NCI-H2227 (cell line): ENCODE data around the gene KLK13.

Source experiments
- DNase-seq: peaks from one replicate; lab custom pipeline; 2025; ENCODE audit not compliant: unreplicated experiment; lab: John Stamatoyannopoulos, UW

KLK13 gene

GRCh38 chr19:51064534-51065220, at the start of gene KLK13:
Gene KLK13 (minus strand): TSS chr19:51065092. CDS start chr19:51065067, 25 bp downstream.
- DNase-seq, result no peak

GRCh38 chr19:51114087-51114729, 49.3 kb upstream of the KLK13 start:
- DNase-seq, result no peak

- no peak for DNase-seq
Observed at GRCh38 chr19:51111606-51112005, 46.7 kb upstream of the KLK13 start.

- no peak for DNase-seq
Observed at GRCh38 chr19:51110666-51110971, 45.7 kb upstream of the KLK13 start.

- peak; percentile 84 for DNase-seq
Observed at GRCh38 chr19:51108805-51109146, 43.9 kb upstream of the KLK13 start.

- DNase-seq, result peak; percentile 97
Observed at GRCh38 chr19:51108066-51108804, 43.3 kb upstream of the KLK13 start, which contains the start of gene CTU1. Gene CTU1 (minus strand): TSS chr19:51108409. CDS start chr19:51104569, 3,840 bp downstream.

- DNase-seq, result no peak
Observed at GRCh38 chr19:51107406-51108065, 42.6 kb upstream of the KLK13 start.

- no peak for DNase-seq
Observed at GRCh38 chr19:51103926-51104341, 39.0 kb upstream of the KLK13 start.

- DNase-seq, result no peak
Observed at GRCh38 chr19:51102991-51103390, 38.1 kb upstream of the KLK13 start.

- no peak for DNase-seq
Observed at GRCh38 chr19:51101171-51101865, 36.4 kb upstream of the KLK13 start.

- DNase-seq, result no peak
Observed at GRCh38 chr19:51100601-51101000, 35.7 kb upstream of the KLK13 start.

- DNase-seq, result no peak
Observed at GRCh38 chr19:51099047-51099382, 34.1 kb upstream of the KLK13 start.

- no peak for DNase-seq
Observed at GRCh38 chr19:51098365-51099046, 33.6 kb upstream of the KLK13 start.

- no peak for DNase-seq
Observed at GRCh38 chr19:51097796-51098195, 32.9 kb upstream of the KLK13 start.

- peak; percentile 38 for DNase-seq
Observed at GRCh38 chr19:51097166-51097738, 32.4 kb upstream of the KLK13 start.

GRCh38 chr19:51096473-51097165, 31.7 kb upstream of the KLK13 start:
- DNase-seq, result no peak

GRCh38 chr19:51094696-51095279, 29.9 kb upstream of the KLK13 start:
- peak; percentile 39 for DNase-seq

GRCh38 chr19:51093510-51094345, 28.8 kb upstream of the KLK13 start:
- DNase-seq, result no peak
